GM12872 (cell line): ENCODE measurements around the gene HDAC9.

ENCODE experiments used
- TF ChIP-seq, protein P1 (sequence below): IDR thresholded peaks from 3 replicates; pipeline ENCODE4 v1.5.1; 2011; ENCODE audit warnings: low read depth, mild to moderate bottlenecking, low read length, moderate library complexity; ENCODE audit not compliant: insufficient read depth

Gene HDAC9

DNA sequence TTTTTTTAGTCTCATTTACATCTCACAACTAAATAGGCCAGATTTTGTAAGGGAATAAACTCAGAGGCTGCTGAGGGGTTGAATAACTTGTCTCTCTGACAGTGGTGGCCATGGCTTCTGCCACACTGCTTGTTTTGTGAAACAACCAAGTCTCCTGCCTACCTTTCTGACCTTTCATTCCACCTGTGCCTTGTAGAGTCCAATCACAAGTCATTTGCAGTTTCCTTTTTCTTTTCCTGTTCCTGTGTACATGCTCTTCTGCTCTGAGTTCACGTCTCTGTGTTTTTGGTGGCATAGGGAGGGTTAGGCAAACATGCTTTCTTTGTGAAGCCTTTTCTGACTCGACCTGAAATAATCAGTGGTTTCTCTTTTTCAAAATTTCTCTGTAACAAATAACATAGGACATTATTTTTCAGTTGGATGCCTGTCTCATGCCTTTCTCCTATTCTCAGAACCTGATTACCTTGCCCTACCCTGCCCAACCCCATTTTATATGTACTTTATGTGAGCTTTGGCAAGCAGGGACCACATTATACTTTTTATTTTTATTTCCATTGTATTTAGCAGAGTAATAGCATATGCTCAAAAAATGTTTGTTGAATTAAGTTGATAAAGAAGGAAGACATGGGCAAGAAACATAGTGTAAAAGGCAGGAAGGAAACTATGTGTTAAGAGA, 81.7 kb downstream of the HDAC9 start:
- TF ChIP-seq, protein P1, sequence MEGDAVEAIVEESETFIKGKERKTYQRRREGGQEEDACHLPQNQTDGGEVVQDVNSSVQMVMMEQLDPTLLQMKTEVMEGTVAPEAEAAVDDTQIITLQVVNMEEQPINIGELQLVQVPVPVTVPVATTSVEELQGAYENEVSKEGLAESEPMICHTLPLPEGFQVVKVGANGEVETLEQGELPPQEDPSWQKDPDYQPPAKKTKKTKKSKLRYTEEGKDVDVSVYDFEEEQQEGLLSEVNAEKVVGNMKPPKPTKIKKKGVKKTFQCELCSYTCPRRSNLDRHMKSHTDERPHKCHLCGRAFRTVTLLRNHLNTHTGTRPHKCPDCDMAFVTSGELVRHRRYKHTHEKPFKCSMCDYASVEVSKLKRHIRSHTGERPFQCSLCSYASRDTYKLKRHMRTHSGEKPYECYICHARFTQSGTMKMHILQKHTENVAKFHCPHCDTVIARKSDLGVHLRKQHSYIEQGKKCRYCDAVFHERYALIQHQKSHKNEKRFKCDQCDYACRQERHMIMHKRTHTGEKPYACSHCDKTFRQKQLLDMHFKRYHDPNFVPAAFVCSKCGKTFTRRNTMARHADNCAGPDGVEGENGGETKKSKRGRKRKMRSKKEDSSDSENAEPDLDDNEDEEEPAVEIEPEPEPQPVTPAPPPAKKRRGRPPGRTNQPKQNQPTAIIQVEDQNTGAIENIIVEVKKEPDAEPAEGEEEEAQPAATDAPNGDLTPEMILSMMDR, result no peak

DNA sequence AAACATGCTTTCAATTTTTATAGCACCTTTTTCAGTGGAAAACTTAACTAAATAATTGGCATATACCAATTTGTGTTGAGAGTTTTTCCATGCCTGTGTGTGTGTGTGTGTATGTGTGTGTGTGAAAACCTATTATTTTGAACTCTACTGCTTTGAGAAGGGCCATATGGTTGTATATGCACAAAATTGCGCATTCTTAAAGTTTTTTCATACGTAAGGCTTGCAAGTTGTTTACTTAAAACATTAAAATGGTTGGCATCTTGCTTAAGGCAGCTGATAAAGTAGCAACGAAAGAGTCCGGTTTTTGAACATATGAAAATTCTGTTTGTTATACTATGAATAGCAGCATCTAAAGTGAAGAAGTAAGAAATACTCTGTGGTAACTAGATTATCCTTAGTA, 84.1 kb downstream of the HDAC9 start:
- TF ChIP-seq, protein P1, result no peak

DNA sequence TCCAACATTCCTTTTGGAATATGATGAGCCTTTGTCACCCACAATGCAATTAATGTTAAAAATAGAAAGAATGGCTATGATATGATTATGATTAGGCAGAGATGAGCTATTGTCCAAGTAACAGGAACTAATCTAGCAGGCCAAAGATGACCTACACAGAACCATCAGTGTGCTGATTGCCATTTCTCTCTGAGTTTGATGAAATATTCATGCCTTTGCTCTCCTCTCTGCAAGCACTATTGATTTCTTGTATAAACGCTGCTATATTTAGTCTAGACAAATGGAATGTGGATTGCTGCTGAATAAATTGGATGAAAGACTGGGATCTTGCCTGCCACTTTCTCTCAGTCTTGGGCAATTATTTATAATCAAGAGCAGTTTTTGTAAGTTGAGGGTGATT, 85.4 kb downstream of the HDAC9 start:
- TF ChIP-seq, protein P1, result no peak

DNA sequence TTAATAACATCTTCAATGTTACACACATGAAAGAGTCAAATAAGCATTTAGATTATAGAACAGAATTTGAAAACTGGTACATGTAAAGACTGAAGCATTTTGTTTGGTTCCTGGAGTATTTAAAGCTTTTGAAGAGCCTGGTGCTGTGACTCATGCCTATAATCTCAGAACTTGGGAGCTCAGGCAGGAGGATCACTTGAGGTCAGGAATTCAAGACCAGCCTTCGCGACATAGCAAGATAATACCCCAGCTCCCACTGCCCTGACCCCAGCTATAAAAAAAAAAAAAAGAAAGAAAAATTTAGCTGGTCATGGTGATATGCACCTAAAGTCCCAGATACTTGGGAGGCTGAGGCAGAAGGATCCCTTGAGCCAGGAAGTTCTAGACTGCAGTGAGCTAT, 87.8 kb downstream of the HDAC9 start:
- TF ChIP-seq, protein P1, result no peak

DNA sequence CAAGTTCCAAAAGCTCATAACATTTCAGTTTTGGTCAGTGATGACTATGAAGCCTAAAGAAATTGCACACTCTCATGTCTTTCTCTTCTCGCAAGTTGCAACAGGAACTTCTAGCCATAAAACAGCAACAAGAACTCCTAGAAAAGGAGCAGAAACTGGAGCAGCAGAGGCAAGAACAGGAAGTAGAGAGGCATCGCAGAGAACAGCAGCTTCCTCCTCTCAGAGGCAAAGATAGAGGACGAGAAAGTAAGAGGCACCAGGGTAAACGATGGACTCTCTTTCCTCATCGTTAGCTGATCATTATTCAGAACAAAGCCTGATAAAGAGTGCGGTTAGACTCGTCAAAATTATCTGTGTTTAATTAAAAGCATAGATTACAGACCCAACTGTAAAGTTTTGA, 94.7 kb downstream of the HDAC9 start:
- TF ChIP-seq, protein P1, result no peak

DNA sequence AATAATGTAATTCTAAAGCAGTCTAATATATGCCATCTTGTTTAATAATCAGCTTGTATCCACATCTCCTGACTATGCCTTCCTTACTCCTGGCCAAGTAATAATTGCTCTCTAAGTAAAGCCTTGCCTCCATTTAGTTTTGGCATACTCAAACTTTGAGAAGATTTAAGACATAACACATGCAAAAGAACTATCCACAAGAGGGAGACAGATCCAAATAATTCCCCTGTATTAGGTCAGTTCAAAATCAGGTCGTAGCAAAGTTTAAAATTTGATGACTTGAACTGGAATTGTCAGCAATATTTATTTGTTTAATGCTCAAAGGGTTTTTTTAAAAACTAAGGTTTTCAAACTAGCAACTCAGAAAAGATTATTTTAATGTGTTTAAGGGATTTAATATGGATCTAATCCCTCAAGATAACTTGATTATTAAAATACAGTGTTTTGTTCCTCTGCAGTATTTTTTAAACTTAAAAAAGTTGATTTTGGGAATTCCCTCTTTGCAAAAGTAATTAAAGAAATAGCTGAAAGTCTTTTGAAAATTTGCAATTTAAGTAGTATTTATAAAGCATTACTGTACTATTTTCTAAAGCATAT, 95.3 kb downstream of the HDAC9 start:
- TF ChIP-seq, protein P1, result peak; percentile 33; the same call in 1 of the 3 replicates

DNA sequence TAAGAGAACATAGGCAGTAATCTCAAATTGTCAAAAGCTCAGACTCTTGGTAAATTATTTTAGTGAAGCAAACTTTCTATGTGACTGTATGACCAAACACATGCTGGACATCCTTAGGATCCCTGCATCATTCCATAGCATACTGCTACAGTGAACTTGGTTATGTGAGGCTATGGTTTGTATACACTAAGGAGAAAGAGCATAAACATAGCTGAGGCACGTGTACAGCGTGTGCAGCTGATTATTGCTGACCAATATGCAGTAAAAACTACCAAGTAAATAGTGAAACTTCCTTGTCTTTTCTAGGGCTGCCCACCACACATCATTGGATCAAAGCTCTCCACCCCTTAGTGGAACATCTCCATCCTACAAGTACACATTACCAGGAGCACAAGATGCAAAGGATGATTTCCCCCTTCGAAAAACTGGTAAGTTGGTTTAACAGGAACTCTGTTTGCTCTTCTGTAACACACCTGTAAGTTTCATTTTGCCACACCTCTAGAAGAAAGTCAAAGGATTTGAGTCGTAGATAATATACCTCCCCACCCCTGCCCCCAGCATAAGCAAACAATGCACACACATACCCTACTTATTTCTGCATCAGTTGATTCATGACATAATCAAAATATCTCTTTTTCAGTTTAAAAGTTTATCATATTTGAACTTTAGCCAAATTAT, 98.2 kb downstream of the HDAC9 start:
- TF ChIP-seq, protein P1, result no peak
